Activated CD8-positive, alpha-beta memory T cell treated with anti-CD3 and anti-CD28 coated beads for 24 hours (primary cell): ENCODE measurements around the gene ZNF783.
A peak's percentile ranks its signal among the peaks of the same experiment; 100 is the strongest.
"Not testable (repeated sequence)": the region's sequence is repeated elsewhere in the genome, so short reads cannot be mapped to it uniquely, and the experiment has no call there.

Experiments
- DNase-seq: peaks from one replicate; pipeline ENCODE4 v3.0.0-alpha.2; 2020

The ZNF783 gene

GRCh38 chr7:149241696-149242095, 20.3 kb upstream of the ZNF783 start:
- no peak for DNase-seq

DNA sequence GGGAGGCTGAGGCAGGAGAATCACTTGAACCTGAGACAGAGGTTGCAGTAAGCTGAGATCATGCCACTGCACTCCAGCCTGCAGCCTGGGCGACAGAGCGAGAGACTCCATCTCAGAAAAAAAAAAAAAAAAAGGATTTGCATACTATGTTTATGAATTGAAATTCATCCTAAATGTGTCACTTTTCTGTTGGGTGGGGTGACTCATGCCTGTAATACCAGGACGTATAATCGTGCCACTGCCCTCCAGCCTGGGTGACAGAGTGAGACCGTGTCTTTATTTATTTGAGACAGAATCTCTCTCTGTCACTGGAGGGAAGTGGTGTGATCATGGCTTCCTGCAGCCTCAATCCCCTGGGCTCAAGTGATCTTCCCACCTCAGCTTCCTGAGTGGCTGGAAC, 16.8 kb upstream of the ZNF783 start:
- no peak for DNase-seq

DNA sequence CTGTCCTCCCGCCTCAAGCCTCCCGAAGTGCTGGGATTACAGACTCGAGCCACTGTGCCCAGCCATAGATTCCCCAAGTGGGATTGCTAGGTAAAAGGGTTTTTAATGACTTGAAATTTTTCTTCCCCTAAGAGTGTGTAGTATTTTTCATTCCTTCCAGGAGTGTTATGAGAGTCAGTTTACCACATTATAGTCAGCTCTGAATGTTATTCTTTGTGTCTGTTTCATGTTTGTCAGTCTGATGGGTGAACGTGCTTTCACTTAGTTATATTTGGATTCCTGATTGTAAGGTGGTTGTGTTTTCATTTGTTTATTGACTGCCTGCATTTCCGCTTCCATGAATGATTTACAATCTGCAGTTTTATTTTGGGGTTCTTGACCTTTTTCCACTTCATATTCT, 16.3 kb upstream of the ZNF783 start:
- DNase-seq: no peak

- DNase-seq: no peak
Observed at GRCh38 chr7:149248777-149249176, 13.2 kb upstream of the ZNF783 start.

DNA sequence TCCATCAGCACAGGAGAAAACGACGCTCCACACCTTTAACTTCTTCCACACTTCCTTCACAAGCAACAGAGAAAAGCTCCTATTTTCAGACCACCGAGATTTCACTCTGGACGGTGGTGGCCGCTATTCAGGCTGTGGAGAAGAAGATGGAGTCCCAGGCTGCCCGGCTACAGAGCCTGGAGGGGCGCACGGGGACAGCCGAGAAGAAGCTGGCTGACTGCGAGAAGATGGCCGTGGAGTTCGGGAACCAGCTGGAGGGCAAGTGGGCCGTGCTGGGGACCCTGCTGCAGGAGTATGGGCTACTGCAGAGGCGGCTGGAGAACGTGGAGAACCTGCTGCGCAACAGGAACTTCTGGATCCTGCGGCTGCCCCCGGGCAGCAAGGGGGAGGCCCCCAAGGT, 11.8 kb upstream of the ZNF783 start:
- DNase-seq: not testable (repeated sequence)

DNA sequence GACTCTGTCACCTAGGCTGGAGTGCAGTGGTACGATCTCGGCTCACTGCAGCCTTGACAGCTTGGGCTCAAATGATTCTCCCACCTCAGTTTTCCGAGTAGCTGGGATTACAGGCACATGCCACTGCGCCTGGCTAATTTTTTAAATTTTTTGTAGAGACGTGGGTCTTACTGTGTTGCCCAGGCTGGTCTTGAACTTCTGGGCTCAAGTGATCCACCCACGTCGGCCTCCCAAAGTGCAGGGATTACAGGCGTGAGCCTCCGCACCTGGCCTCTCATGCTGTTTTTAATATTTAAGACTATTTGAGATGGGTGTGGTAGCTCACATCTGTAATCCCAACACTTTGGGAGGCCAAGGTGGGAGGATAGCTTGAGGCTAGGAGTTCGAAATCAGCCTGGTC, 10.5 kb upstream of the ZNF783 start:
- not testable (repeated sequence) for DNase-seq

GRCh38 chr7:149252378-149252777, 9.6 kb upstream of the ZNF783 start:
- DNase-seq: no peak

GRCh38 chr7:149253665-149254064, 8.3 kb upstream of the ZNF783 start:
- no peak for DNase-seq

DNA sequence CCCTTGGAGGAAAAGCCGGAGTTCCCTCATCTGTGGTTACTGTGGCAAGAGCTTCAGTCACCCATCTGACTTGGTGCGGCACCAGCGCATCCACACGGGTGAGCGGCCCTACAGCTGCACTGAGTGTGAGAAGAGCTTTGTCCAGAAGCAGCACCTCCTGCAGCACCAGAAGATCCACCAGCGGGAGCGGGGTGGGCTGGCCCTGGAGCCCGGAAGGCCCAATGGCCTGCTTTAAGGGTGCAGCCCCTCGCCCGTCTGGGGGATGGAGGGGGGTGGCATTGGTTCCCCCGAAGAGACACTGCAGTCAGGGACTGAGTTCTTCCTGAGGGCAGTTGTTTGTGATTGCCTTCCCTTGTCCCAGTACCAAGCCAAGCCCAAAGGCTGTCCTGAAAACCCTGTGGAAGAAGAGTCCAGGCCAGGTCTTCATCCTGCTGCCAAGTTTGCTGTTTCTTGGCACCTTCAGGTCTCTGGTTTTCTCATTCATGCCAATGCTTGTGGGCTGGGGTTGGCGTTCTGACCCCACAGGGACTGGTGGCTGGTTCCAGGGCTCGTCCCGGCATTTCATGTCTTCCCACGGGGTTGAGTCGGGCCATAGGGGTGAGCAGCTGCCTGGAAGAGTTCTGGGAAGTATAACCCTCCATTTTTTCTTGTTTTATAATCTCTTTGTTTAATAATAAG, 7.7 kb upstream of the ZNF783 start:
- no peak for DNase-seq

- DNase-seq: no peak
Observed at GRCh38 chr7:149255174-149255573, 6.8 kb upstream of the ZNF783 start.

- no peak for DNase-seq
Observed at GRCh38 chr7:149256568-149256967, 5.4 kb upstream of the ZNF783 start.

- no peak for DNase-seq
Observed at GRCh38 chr7:149257146-149257545, 4.8 kb upstream of the ZNF783 start.

GRCh38 chr7:149261316-149261828, 624 bp upstream of the ZNF783 start:
- DNase-seq: no peak

DNA sequence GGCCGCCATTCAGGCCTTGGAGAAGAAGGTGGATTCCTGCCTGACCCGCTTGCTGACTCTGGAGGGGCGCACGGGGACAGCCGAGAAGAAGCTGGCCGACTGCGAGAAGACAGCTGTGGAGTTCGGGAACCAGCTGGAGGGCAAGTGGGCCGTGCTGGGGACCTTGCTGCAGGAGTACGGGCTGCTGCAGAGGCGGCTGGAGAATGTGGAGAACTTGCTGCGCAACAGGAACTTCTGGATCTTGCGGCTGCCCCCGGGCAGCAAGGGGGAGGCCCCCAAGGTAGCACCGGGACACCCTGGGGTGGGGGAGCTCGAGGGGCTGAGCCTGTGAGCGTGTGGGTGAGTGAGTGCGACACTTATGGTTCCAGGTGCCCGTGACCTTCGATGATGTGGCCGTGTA, 4.5 kb downstream of the ZNF783 start:
- no peak for DNase-seq

GRCh38 chr7:149267733-149268132, 5.7 kb downstream of the ZNF783 start:
- DNase-seq: peak; percentile 42

DNA sequence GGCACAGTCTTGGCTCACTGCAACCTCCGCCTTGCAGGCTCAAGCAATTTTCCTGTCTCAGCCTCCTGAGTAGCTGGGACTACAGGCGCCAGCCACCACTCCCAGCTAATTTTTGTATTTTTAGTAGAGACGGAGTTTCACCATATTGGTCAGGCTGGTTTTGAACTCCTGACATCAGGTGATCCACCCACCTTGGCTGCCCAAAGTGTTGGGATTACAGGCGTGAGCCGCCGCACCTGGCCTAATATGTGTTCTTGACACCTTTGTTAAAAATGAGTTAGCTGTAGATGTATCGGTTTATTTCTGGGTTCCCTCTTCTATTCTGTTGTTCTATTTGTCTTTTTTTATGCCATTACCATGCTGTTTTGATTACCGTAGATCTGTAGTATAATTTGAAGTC, 12.4 kb downstream of the ZNF783 start:
- not testable (repeated sequence) for DNase-seq

DNA sequence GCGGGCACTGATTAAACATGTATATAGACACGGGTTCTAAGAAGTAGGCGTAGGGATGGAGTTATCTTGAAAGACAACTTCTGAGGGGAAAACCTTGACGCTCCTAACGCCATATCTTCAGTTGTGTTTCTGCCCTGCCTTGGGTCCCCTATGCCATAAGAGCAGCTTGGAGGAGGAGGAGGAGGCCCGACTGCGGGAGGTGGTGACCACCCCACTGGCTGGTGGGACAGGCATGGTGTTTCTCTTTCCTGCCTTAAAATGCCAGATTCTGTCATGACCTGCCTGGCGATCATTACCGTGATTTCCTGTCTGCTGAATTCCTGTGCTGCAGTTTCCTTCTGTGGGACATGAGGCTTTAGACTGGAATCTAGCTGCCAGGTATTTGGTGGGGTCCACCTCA, 15.9 kb downstream of the ZNF783 start:
- no peak for DNase-seq

DNA sequence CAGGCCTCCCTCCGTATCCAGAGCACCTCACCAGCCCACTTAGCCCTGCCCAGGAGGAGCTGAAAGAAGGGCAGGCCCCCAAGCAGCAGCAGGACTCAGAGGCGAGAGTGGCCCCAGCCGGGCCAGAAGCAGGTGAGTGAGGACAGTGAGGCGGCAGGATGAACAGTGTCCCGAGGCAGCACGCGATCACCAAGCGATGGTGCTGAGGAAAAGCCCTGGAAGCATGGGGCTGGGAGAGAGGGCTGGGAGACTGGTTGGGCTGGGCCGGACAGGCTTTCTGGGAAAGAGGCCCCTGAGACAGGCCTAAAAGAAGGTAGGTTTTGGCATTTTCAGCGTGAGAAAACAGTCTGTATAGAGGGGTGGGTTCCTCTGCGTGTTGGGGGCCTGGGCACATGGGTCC, 16.4 kb downstream of the ZNF783 start:
- no peak for DNase-seq

GRCh38 chr7:149279111-149279743, 17.2 kb downstream of the ZNF783 start:
- no peak for DNase-seq

DNA sequence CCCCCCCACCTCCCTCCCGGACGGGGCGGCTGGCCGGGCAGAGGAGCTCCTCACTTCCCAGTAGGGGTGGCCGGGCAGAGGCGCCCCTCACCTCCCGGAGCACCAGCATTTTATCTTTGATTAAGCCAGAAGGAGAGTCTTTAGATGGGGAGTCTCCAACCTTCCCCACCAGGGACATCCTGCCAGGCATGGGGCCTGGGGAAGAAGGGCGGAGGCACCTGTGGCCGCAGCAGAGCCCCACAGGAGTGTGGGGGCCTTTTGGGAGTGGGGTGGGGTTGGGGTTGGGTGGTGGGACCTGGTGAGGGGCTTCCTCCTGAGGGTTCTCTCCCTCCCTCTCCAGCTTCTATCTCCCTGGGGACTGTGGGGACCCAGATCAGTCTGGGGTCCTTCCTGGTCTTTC, 18.2 kb downstream of the ZNF783 start:
- no peak for DNase-seq

DNA sequence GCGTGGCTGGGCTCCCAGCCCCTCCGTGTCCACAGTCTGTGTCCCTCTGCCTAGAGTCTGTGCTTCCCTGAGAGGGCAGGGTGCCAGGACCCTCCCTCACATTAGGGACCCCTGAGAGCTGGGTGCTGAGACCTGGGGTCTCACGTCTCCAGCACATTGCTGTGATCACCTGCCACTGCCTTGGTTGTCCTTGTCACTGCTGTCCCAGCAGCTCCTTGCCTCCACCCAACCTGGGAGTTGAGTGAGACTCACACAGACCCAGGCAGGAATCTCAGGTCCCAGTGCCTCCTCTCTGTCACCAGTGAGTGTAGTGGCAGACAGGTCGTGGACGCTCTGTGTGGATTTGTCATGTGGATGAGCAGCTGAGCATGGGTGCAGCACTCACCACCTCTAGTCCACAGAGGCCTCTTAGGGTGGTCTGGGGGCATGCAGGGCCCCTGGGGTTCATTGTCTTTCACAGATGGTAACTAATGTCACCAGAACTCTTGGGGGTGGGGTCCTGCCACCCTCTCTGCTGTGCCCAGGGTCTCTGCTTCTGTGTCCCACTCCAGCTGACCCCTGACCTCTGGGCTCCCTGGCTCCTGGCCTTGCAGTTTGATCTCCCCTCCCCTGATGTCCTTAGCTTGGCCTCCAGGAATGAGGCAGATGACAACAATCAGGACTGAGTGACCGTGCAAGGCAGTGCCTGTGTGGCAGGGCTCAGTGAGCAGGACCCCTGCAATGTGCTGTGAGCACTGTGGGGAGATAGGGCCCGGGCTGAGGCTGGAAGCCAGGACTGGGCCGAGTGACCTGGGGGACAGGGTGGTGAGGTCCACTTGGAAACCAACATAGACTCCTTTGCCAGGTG, 18.9 kb downstream of the ZNF783 start:
- DNase-seq: no peak

DNA sequence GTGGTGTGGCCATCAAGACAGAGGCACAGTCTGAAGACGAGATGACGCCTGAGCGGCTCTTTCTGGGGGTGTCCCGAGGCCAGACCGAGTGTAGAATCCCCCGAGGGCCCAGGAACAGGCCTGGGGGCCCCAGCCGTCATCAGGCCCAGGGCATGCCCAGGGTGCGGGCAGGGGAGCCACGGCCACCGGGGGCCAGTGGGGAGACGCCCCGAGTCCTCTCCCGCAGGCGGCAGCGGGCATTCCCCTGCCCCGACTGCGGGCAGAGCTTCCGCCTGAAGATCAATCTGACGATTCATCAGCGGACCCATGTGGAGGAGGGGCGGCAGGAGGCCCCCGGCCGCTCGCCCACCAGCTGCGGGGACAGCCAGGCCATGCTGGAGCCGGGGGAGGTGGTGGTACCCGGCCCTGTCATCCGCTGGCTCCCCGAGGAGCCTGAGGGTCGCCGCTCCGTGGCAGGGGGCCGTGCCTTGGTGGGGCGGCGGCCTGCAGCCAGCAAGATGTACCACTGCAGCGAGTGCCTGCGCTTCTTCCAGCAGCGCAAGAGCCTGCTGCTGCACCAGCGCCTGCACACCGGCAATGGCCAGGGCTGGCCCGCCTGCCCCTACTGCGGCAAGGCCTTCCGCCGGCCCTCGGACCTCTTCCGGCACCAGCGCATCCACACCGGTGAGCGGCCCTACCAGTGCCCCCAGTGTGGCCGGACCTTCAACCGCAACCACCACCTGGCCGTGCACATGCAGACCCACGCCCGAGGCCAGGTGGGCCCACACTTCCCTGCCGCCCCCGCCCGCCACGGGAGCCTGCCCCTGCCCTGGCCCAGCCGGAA, 19.7 kb downstream of the ZNF783 start:
- no peak for DNase-seq

GRCh38 chr7:149282331-149282655, 20.3 kb downstream of the ZNF783 start:
- DNase-seq: no peak
